Measurements from ENCODE around the gene KLF12.

DNA sequence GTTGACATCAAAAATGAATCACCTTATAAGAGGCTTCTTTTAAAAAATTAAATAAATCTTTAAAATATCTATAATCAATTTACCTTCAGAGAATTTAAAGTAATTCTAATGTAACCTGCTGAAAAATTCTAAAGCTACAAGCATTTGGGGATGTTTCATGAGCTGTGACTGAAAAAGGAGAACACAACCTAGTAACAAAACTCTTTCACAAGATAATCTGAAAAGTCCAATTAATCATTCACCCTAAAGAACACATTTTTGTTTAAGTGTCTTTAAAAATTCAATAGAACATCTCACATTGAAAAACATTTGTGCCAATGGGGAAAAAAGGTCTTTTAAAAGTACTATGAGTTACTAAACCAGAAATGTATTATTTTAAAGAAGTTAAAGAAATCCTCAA, 22.8 kb downstream of the KLF12 start:
- TF ChIP-seq, protein P1, sequence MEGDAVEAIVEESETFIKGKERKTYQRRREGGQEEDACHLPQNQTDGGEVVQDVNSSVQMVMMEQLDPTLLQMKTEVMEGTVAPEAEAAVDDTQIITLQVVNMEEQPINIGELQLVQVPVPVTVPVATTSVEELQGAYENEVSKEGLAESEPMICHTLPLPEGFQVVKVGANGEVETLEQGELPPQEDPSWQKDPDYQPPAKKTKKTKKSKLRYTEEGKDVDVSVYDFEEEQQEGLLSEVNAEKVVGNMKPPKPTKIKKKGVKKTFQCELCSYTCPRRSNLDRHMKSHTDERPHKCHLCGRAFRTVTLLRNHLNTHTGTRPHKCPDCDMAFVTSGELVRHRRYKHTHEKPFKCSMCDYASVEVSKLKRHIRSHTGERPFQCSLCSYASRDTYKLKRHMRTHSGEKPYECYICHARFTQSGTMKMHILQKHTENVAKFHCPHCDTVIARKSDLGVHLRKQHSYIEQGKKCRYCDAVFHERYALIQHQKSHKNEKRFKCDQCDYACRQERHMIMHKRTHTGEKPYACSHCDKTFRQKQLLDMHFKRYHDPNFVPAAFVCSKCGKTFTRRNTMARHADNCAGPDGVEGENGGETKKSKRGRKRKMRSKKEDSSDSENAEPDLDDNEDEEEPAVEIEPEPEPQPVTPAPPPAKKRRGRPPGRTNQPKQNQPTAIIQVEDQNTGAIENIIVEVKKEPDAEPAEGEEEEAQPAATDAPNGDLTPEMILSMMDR (IDR thresholded peaks at IDR 0.05; ENCODE audit: low read length) = no peak
- TF ChIP-seq EZH2 (IDR thresholded peaks at IDR 0.05; ENCODE audit: borderline replicate concordance, low read length) = no peak
